Colonic mucosa (tissue), 4 donors: Measurements from ENCODE around the gene TLR2. TPM values are rescaled to one million over a fixed set of nuclear protein-coding genes. Genes with fewer than 3 reads are reported as not detected.

Experiments
- DNase-seq: peaks from one replicate; pipeline ENCODE4 v3.0.0-alpha.2; 2020
- H3K27ac ChIP-seq: fragments of 200-600 bp; one replicate; pipeline ENCODE4 v1.8.0; 2021
- H3K27me3 ChIP-seq: fragments of 200-600 bp; one replicate; pipeline ENCODE4 v1.8.0; 2021
- H3K36me3 ChIP-seq: fragments of 200-600 bp; one replicate; pipeline ENCODE4 v1.8.0; 2021
- H3K4me1 ChIP-seq: fragments of 200-600 bp; one replicate; pipeline ENCODE4 v1.8.0; 2021; ENCODE audit warnings: mild to moderate bottlenecking
- H3K4me3 ChIP-seq: fragments of 200-600 bp; one replicate; pipeline ENCODE4 v1.8.0; 2021
- H3K9ac ChIP-seq, 2 donors: one replicate each; pipeline ENCODE4 v1.7.0; 2013; ENCODE audit warnings: control low read depth in 2 of 2, low read depth in 2 of 2, low read length in 2 of 2
- H3K9me3 ChIP-seq: fragments of 200-600 bp; one replicate; pipeline ENCODE4 v1.8.0; 2021
- intact Hi-C: fragments of 100-400 bp; cut with DNase I; formaldehyde crosslinking; loops from one replicate; pipeline ENCODE4 v1.14.1; 2022
- total RNA-seq, 2 donors: library from RNA; stranded (reverse); fragmentation: NEBNext Ultra II Directional in 1 of 2; extraction: Animal tissue kit (Norgen Biotek cat#: 25700) in 1 of 2; gene quantifications; one replicate each; pipeline ENCODE4 v1.2.1, GENCODE V29; 2021
- TF ChIP-seq, protein P1 (sequence below): fragments of 200-600 bp; IDR thresholded peaks from one replicate; pipeline ENCODE4 v1.8.0; 2022; ENCODE audit warnings: antibody characterized with exemption, mild to moderate bottlenecking
- donor health status: healthy.
- donor health status: DM: no; HTN: no; CAD: no.
- donor health status: DM: no; HTN: no; CAD: no.

Gene TLR2
- total RNA-seq, 2 donors from 2014 or later, result 2.0 to 5.7 TPM

GRCh38 chr4:153705743-153706468 lies 21.8 kb downstream of the TLR2 start:
- no peak overlapping the region for H3K9ac ChIP-seq
- H3K27me3 ChIP-seq, result no peaks in the 10 kb centered on the region
- no peak overlapping the region for H3K4me3 ChIP-seq
- no peaks in the 10 kb centered on the region for H3K9me3 ChIP-seq
- H3K27ac ChIP-seq, result no peak overlapping the region
- no peaks in the 10 kb centered on the region for H3K4me1 ChIP-seq
- TF ChIP-seq, protein P1, sequence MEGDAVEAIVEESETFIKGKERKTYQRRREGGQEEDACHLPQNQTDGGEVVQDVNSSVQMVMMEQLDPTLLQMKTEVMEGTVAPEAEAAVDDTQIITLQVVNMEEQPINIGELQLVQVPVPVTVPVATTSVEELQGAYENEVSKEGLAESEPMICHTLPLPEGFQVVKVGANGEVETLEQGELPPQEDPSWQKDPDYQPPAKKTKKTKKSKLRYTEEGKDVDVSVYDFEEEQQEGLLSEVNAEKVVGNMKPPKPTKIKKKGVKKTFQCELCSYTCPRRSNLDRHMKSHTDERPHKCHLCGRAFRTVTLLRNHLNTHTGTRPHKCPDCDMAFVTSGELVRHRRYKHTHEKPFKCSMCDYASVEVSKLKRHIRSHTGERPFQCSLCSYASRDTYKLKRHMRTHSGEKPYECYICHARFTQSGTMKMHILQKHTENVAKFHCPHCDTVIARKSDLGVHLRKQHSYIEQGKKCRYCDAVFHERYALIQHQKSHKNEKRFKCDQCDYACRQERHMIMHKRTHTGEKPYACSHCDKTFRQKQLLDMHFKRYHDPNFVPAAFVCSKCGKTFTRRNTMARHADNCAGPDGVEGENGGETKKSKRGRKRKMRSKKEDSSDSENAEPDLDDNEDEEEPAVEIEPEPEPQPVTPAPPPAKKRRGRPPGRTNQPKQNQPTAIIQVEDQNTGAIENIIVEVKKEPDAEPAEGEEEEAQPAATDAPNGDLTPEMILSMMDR, result no peak
- intact Hi-C loops, result no loop called here
- no peak for DNase-seq
- H3K36me3 ChIP-seq, result no peaks in the 10 kb centered on the region

DNA sequence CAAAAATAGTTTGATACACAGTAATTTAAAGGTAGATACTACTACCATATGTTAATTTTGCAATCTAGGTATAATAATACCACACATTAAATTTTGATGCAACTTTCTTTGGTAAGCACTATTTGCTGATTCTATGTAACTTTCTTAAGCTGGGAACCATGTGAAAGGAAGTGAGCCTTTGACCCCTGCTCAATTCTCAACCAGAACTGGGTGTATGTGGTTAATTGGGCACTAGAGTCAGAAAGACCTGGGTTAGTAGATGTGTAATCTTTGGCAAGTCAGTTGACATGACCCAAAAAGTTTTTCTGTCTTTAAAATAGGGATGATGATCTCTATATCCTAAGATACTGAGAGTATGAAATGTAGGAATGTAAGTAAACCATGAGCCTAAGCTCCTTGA lies 22.4 kb downstream of the TLR2 start:
- DNase-seq, result no peak
- H3K27me3 ChIP-seq, result no peaks in the 10 kb centered on the region
- H3K36me3 ChIP-seq, result no peaks in the 10 kb centered on the region
- H3K4me1 ChIP-seq, result no peaks in the 10 kb centered on the region
- TF ChIP-seq, protein P1, result no peak
- H3K27ac ChIP-seq, result no peak overlapping the region
- intact Hi-C loops, result no loop called here
- H3K9me3 ChIP-seq, result no peaks in the 10 kb centered on the region
- H3K9ac ChIP-seq, result no peak overlapping the region
- H3K4me3 ChIP-seq, result no peak overlapping the region

DNA sequence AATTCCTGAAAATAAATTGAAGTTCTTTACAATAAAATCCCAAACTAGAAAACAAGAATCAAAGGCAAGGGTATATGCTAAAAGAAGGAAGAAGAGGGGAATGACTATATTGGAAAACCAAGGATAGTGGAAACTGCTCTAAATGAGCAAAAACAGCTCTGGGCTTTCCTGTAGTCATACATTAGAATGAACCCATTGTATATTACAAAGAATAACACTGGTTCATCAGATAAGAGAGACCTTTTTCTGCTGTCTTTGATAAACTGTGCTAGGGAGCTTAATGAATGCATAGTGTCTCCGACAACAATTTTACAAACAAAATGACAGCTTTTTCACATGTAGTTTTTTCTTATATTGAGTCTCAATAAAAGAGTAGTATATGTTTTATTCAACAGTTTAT lies 26.6 kb downstream of the TLR2 start:
- Histone ChIP-seq H3K4me3 (no peak overlapping the region), H3K4me1 (no peaks in the 10 kb centered on the region), H3K9me3 (no peaks in the 10 kb centered on the region), H3K27me3 (no peaks in the 10 kb centered on the region), H3K36me3 (no peaks in the 10 kb centered on the region), H3K9ac (no peak overlapping the region), H3K27ac (no peak overlapping the region)
- TF ChIP-seq, protein P1, result no peak
- intact Hi-C loops, result no loop called here
- no peak for DNase-seq

GRCh38 chr4:153713866-153714646 lies 30.0 kb downstream of the TLR2 start:
- no peaks in the 10 kb centered on the region for H3K4me1 ChIP-seq
- H3K9me3 ChIP-seq, result no peaks in the 10 kb centered on the region
- no peaks in the 10 kb centered on the region for H3K27me3 ChIP-seq
- no peak overlapping the region for H3K4me3 ChIP-seq
- no peak overlapping the region for H3K27ac ChIP-seq
- intact Hi-C loops, result no loop called here
- DNase-seq, result no peak
- H3K36me3 ChIP-seq, result no peaks in the 10 kb centered on the region
- H3K9ac ChIP-seq, result no peak overlapping the region
- TF ChIP-seq, protein P1, result no peak

GRCh38 chr4:153722036-153722435 lies 38.0 kb downstream of the TLR2 start:
- Histone ChIP-seq H3K4me3 (no peak overlapping the region), H3K4me1 (no peaks in the 10 kb centered on the region), H3K36me3 (no peaks in the 10 kb centered on the region), H3K27me3 (no peaks in the 10 kb centered on the region), H3K9ac (no peak overlapping the region), H3K27ac (no peak overlapping the region), H3K9me3 (no peaks in the 10 kb centered on the region)
- no peak for DNase-seq
- intact Hi-C loops, result no loop called here
- TF ChIP-seq, protein P1, result no peak
